Muscle layer of colon (tissue), 2 donors: ENCODE results near the gene STX8.

Source experiments
- H3K27ac ChIP-seq: one replicate; pipeline ENCODE4 v1.7.0; 2013; ENCODE audit warnings: low read depth, mild to moderate bottlenecking, low read length, moderate library complexity
- H3K27me3 ChIP-seq, 2 donors: one replicate each; pipeline ENCODE4 v1.7.0; 2013; ENCODE audit warnings: low read length in 2 of 2, mild to moderate bottlenecking in 2 of 2; ENCODE audit not compliant: insufficient read depth in 2 of 2, control insufficient read depth in 1 of 2
- H3K36me3 ChIP-seq: one replicate; pipeline ENCODE4 v1.7.0; 2013; ENCODE audit warnings: mild to moderate bottlenecking, low read length; ENCODE audit not compliant: insufficient read depth
- H3K4me1 ChIP-seq: one replicate; pipeline ENCODE4 v1.7.0; 2013; ENCODE audit warnings: mild to moderate bottlenecking, low read length; ENCODE audit not compliant: insufficient read depth
- H3K4me3 ChIP-seq, 2 donors: one replicate each; pipeline ENCODE4 v1.7.0; 2013; ENCODE audit warnings: low read length in 2 of 2, low read depth in 1 of 2, mild to moderate bottlenecking in 1 of 2, moderate library complexity in 1 of 2
- H3K9ac ChIP-seq: one replicate; pipeline ENCODE4 v1.7.0; 2013; ENCODE audit warnings: low read length
- H3K9me3 ChIP-seq: one replicate; pipeline ENCODE4 v1.7.0; 2013; ENCODE audit warnings: mild to moderate bottlenecking, low read length
- donor health status: abdominal sarcoma.
- donor health status: Adenocarcinoma of cecum.

Gene STX8

DNA sequence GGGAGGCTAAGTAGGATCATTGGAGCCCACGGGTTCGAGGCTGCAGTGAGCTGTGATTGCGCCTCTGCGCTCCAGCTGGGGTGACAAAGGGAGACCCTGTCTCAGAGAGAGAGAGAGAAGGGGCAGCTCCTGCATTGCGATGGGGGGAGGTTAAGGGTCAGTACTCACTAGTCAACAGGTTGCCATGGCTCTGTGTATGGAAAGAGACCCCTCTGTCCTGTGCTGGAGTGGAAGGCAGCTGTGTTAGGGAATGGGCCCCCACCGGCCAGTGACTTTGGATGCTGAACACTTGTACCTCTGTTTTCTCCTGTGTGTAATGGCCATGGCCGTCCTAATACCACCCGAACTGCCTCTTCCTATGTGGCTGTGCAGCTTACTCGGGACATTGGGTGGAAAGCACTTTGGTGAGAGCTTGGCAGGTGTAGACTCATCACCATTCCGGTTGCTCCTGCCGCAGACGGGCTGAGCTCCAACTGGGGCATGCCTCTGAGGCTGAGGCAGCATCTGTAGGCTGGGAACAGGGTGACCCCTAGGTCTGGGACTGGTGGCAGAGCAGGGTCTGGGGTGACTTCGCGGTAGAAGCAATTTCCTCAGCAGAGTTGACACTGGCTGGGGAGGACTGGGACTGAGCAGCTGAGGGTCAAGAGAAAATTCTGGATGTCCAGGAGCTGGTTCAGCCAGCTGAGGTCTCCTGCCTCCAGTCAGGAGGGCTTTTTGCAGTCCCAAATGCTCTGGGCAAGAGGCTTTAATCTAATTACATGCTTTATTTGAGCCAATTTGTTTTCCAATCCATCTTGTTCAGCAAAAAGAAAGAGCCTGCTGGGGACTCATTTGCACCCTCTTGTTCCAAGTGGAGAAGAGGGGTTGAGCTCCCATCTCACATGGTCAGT is 369.9 kb downstream of the STX8 start:
- H3K9ac ChIP-seq, result no peak overlapping the region
- H3K36me3 ChIP-seq, result no peaks in the 10 kb centered on the region
- H3K27ac ChIP-seq, result no peak overlapping the region
- peaks cover 9% of the 10 kb centered on the region for H3K4me1 ChIP-seq
- no peak overlapping the region for H3K4me3 ChIP-seq
- H3K27me3 ChIP-seq, result no peaks in the 10 kb centered on the region
- no peaks in the 10 kb centered on the region for H3K9me3 ChIP-seq

DNA sequence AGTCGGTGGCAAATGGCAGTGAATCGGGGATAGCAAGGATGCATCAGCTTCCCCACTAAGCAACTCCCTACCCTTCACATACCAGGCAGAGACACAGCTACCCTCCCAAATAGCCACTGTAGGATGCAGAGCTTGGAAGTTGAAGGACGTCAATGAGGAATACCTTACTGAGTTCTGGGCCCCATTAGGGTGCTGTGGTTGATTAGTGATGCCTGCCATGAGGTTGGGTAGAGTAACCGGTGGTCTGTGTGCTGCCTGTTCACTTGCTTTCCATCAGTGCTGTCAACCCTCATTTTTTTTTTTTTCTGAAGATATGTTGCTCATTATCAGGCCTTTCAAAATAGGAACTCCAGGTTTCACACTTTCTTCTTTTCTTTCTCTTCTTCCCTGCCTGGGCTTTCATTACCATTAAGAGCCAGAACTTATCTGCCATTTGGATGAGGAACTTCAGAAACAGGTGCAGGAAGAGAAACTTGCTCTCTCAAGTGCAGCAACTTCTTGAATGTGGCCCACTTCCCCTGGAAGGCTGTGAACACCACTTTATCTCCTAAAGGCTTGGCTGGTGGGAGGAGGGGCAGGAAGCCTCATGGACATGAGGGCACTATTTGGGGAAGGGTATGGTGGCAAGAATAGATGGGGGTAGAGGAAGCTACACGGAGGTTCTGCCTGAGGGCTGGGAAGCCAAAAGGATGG is 370.8 kb downstream of the STX8 start:
- Histone ChIP-seq H3K4me1 (peaks cover 9% of the 10 kb centered on the region), H3K4me3 (no peak overlapping the region), H3K9ac (no peak overlapping the region), H3K27me3 (no peaks in the 10 kb centered on the region), H3K36me3 (no peaks in the 10 kb centered on the region), H3K27ac (no peak overlapping the region), H3K9me3 (no peaks in the 10 kb centered on the region)

DNA sequence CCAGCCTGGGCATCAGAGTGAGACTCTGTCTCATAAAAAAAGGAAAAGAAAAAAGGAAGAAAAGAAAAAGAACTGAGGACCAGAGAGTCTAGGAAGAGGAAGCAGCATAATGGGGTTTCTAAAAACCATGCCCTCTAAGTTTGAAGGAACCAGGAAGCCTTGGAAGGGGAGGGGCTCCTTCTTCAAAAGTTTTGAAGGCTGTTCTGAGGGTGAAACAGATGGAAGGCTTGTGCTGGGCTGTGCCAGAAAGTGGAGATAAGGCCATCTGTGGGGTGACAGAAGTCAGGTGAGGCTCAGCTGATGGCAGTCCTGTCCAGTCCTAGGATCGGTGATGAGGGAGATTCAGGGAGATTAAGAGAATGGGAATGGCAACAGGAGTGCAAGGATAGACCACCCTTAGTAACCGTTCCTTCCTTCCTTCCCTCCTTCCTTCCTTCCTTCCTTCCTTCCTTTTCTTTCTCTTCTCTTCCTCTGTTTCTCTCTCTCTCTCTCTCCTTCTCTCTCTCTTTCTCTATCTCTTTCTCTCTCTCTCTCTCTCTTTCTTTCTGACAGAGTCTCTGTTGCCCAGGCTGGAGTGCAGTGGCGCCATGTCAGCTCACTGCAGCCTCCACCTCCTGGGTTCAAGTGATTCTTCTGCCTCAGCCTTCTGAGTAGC is 371.7 kb downstream of the STX8 start:
- H3K36me3 ChIP-seq, result no peaks in the 10 kb centered on the region
- H3K27me3 ChIP-seq, result no peaks in the 10 kb centered on the region
- no peak overlapping the region for H3K27ac ChIP-seq
- H3K4me1 ChIP-seq, result peaks cover 9% of the 10 kb centered on the region
- no peak overlapping the region for H3K9ac ChIP-seq
- no peak overlapping the region for H3K4me3 ChIP-seq
- H3K9me3 ChIP-seq, result no peaks in the 10 kb centered on the region

DNA sequence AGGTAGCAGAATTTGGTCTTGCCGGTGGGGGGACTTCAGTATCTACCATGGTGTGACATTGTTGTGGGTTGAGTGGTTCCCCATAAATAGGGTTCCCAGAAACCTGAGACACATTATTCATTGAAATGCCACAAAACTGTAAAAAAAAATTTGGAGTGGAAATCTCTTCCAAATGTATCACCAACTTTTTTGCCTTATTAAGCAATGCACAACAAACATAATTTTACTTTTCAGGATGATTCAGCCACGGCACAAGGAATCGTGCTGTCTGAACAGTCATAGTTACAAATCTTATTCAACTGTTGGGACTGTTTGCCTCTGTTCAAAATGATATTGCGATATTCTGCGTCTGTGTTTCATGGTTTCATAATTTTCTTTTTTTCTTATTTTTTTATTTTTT is 373.1 kb downstream of the STX8 start:
- H3K27me3 ChIP-seq, result no peaks in the 10 kb centered on the region
- H3K9ac ChIP-seq, result no peak overlapping the region
- H3K36me3 ChIP-seq, result no peaks in the 10 kb centered on the region
- H3K4me3 ChIP-seq, result no peak overlapping the region
- peaks cover 9% of the 10 kb centered on the region for H3K4me1 ChIP-seq
- no peaks in the 10 kb centered on the region for H3K9me3 ChIP-seq
- H3K27ac ChIP-seq, result no peak overlapping the region

DNA sequence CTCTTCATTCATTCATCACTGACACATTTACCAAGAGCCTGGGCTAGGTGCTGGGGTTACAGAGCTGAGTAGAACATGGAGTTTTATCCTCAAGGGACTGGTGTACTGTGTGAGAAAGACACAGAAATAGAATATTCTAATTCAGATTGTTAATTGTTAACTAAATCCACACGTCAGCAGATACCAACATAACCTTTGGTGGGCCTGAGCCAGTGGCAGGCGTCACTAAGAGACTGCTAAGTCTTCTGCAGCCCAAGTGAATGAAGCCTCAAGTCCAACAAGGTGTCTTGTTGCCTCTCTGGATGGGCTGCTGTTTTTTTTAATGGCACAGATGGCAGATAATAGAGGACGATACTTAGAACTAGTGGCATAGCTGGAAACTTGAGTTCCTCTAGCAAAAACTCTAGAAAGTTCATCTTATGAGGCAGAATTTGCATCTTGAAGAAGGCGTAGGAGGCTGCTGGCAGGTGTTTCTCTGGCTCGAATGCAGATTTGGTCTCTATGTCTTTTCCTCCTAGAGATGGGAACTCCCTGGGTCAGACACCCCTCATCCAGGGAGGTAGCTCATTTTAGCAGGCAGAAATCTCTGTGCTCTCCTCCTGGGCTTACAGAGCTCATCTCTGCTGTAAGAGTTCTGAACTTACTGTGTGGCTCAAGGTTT is 374.8 kb downstream of the STX8 start:
- H3K9me3 ChIP-seq, result no peaks in the 10 kb centered on the region
- no peaks in the 10 kb centered on the region for H3K36me3 ChIP-seq
- no peak overlapping the region for H3K4me3 ChIP-seq
- H3K27me3 ChIP-seq, result no peaks in the 10 kb centered on the region
- no peak overlapping the region for H3K27ac ChIP-seq
- peaks cover 2% of the 10 kb centered on the region for H3K4me1 ChIP-seq
- no peak overlapping the region for H3K9ac ChIP-seq
